Measurements from ENCODE around the gene CD48.

- no peak for TF ChIP-seq CTCF (IDR thresholded peaks at IDR 0.05)
- TF ChIP-seq POLR2A (IDR thresholded peaks at IDR 0.05; ENCODE audit: low read depth), result no peak
- no peak for TF ChIP-seq POLR2AphosphoS5 (IDR thresholded peaks at IDR 0.05)
Measured at GRCh38 chr1:160750608-160751007, 39.0 kb upstream of the CD48 start.
